GM18868 (cell line): ENCODE data around the gene RABEP1.
"Not testable (repeated sequence)": the region's sequence is repeated elsewhere in the genome, so short reads cannot be mapped to it uniquely, and the experiment has no call there.

Source experiments
- ATAC-seq: cut with Tn5 transposase; IDR thresholded peaks from one replicate; pipeline ENCODE4 v1.9.1; 2021; ENCODE audit warnings: mild to moderate bottlenecking, moderate library complexity; ENCODE audit not compliant: unreplicated experiment

The RABEP1 gene

GRCh38 chr17:5281814-5282641 lies at the start of gene RABEP1:
TSS of gene RABEP1 (plus strand) at chr17:5282284. CDS start at chr17:5282487, 203 bp downstream.
- peak; percentile 69 for ATAC-seq

- ATAC-seq: not testable (repeated sequence)
Measured at GRCh38 chr17:5233492-5233891, 48.6 kb upstream of the RABEP1 start.

GRCh38 chr17:5234645-5235576 lies 47.2 kb upstream of the RABEP1 start, which contains the start of gene SCIMP:
TSS of gene SCIMP (minus strand) at chr17:5234860. CDS start at chr17:5234755, 105 bp downstream.
- peak; percentile 61 for ATAC-seq

- ATAC-seq: no peak
Measured at GRCh38 chr17:5236938-5237540, 45.0 kb upstream of the RABEP1 start.

GRCh38 chr17:5237541-5238016 lies 44.5 kb upstream of the RABEP1 start:
- ATAC-seq: no peak

GRCh38 chr17:5238333-5238732 lies 43.8 kb upstream of the RABEP1 start:
- ATAC-seq: no peak

GRCh38 chr17:5239769-5240168 lies 42.3 kb upstream of the RABEP1 start:
- ATAC-seq: not testable (repeated sequence)

GRCh38 chr17:5241861-5242671 lies 40.0 kb upstream of the RABEP1 start:
- no peak for ATAC-seq

- no peak for ATAC-seq
Measured at GRCh38 chr17:5247621-5248020, 34.5 kb upstream of the RABEP1 start.

- ATAC-seq: no peak
Measured at GRCh38 chr17:5248821-5249479, 33.1 kb upstream of the RABEP1 start.

- no peak for ATAC-seq
Measured at GRCh38 chr17:5249615-5250014, 32.5 kb upstream of the RABEP1 start.

- ATAC-seq: no peak
Measured at GRCh38 chr17:5254414-5254813, 27.7 kb upstream of the RABEP1 start.

GRCh38 chr17:5254903-5255521 lies 27.1 kb upstream of the RABEP1 start:
- no peak for ATAC-seq

GRCh38 chr17:5257124-5257523 lies 25.0 kb upstream of the RABEP1 start:
- ATAC-seq: no peak

GRCh38 chr17:5260542-5260941 lies 21.5 kb upstream of the RABEP1 start:
- no peak for ATAC-seq

- no peak for ATAC-seq
Measured at GRCh38 chr17:5262416-5262991, 19.6 kb upstream of the RABEP1 start.

GRCh38 chr17:5263441-5263840 lies 18.6 kb upstream of the RABEP1 start:
- ATAC-seq: no peak

GRCh38 chr17:5264893-5265292 lies 17.2 kb upstream of the RABEP1 start:
- ATAC-seq: no peak
